H9 (cell line): ENCODE measurements around the gene CSNK1A1. TPM values are rescaled to one million over a fixed set of nuclear protein-coding genes. Genes with fewer than 3 reads are reported as not detected.

Experiments
- DNase-seq: peaks from one replicate; pipeline ENCODE4 v3.0.0-alpha.2; 2017
- H2AFZ ChIP-seq: one replicate; pipeline ENCODE4 v1.6.1; 2013; ENCODE audit warnings: mild to moderate bottlenecking, low read length, control low read depth, moderate library complexity
- H2AK5ac ChIP-seq: 2 replicates; pipeline ENCODE4 v1.6.1; 2013; ENCODE audit warnings: low read length, control low read depth, mixed read lengths; ENCODE audit not compliant: insufficient read length
- H2BK120ac ChIP-seq: one replicate; pipeline ENCODE4 v1.6.1; 2013; ENCODE audit warnings: low read depth, mild to moderate bottlenecking, low read length, control low read depth, inconsistent platforms; ENCODE audit not compliant: poor library complexity, severe bottlenecking
- H2BK12ac ChIP-seq: 2 replicates; pipeline ENCODE4 v1.6.1; 2013; ENCODE audit warnings: low read length, control low read depth, mixed read lengths, low read depth; ENCODE audit not compliant: insufficient read length
- H2BK15ac ChIP-seq: 2 replicates; pipeline ENCODE4 v1.6.1; 2013; ENCODE audit warnings: low read depth, low read length, control low read depth
- H2BK20ac ChIP-seq: one replicate; pipeline ENCODE4 v1.6.1; 2013; ENCODE audit warnings: low read depth, mild to moderate bottlenecking, low read length, control low read depth, inconsistent platforms; ENCODE audit not compliant: poor library complexity, severe bottlenecking
- H2BK5ac ChIP-seq: 2 replicates; pipeline ENCODE4 v1.6.1; 2013; ENCODE audit warnings: low read length, control low read depth, mixed read lengths; ENCODE audit not compliant: insufficient read length
- H3K14ac ChIP-seq: 2 replicates; pipeline ENCODE4 v1.6.1; 2013; ENCODE audit warnings: low read length, control low read depth; ENCODE audit not compliant: insufficient read depth
- H3K18ac ChIP-seq: 2 replicates; pipeline ENCODE4 v1.6.1; 2013; ENCODE audit warnings: low read depth, mild to moderate bottlenecking, mixed read lengths, low read length, control low read depth; ENCODE audit not compliant: insufficient read length
- H3K23ac ChIP-seq: 2 replicates; pipeline ENCODE4 v1.6.1; 2013; ENCODE audit warnings: low read length, control low read depth, mixed read lengths, low read depth; ENCODE audit not compliant: insufficient read length
- H3K23me2 ChIP-seq: 2 replicates; pipeline ENCODE4 v1.6.1; 2013; ENCODE audit warnings: low read depth, mild to moderate bottlenecking, mixed read lengths, low read length, control low read depth; ENCODE audit not compliant: insufficient read length, poor library complexity, severe bottlenecking
- H3K27ac ChIP-seq: 2 replicates; pipeline ENCODE4 v1.5.1; 2013; ENCODE audit warnings: low read length, control low read depth, mixed read lengths, low read depth; ENCODE audit not compliant: insufficient read length
- H3K27me3 ChIP-seq: 2 replicates; pipeline ENCODE4 v1.6.1; 2013; ENCODE audit warnings: low read length, control low read depth, inconsistent platforms; ENCODE audit not compliant: insufficient read depth
- H3K4ac ChIP-seq: 2 replicates; pipeline ENCODE4 v1.6.1; 2013; ENCODE audit warnings: low read depth, mild to moderate bottlenecking, control low read depth, inconsistent platforms, low read length, moderate library complexity
- H3K4me1 ChIP-seq: 2 replicates; pipeline ENCODE4 v1.6.1; 2013; ENCODE audit warnings: low read length, control low read depth, inconsistent platforms; ENCODE audit not compliant: insufficient read depth
- H3K4me2 ChIP-seq: 2 replicates; pipeline ENCODE4 v1.6.1; 2013; ENCODE audit warnings: low read length, control low read depth, mixed read lengths; ENCODE audit not compliant: insufficient read length, insufficient read depth
- H3K56ac ChIP-seq: 2 replicates; pipeline ENCODE4 v1.6.1; 2013; ENCODE audit warnings: low read depth, mild to moderate bottlenecking, mixed read lengths, low read length, control low read depth; ENCODE audit not compliant: insufficient read length
- H3K79me1 ChIP-seq: 2 replicates; pipeline ENCODE4 v1.6.1; 2013; ENCODE audit warnings: low read depth, mild to moderate bottlenecking, moderate library complexity, low read length, control low read depth, inconsistent platforms; ENCODE audit not compliant: insufficient read depth, poor library complexity, severe bottlenecking
- H3K79me2 ChIP-seq: 2 replicates; pipeline ENCODE4 v1.6.1; 2013; ENCODE audit warnings: low read length, control low read depth, inconsistent platforms; ENCODE audit not compliant: insufficient read depth
- H3K9ac ChIP-seq: 2 replicates; pipeline ENCODE4 v1.6.1; 2013; ENCODE audit warnings: low read length, control low read depth, mixed read lengths; ENCODE audit not compliant: insufficient read length; ENCODE audit errors: extremely low read depth
- H3K9me3 ChIP-seq: one replicate; pipeline ENCODE4 v1.6.1; 2013; ENCODE audit warnings: low read depth, low read length, inconsistent platforms; ENCODE audit not compliant: control insufficient read depth
- H3T11ph ChIP-seq: one replicate; pipeline ENCODE4 v1.6.1; 2013; ENCODE audit warnings: mild to moderate bottlenecking, low read length, control low read depth, inconsistent platforms
- H4K20me1 ChIP-seq: one replicate; pipeline ENCODE4 v1.6.1; 2013; ENCODE audit not compliant: control insufficient read depth, insufficient read length, insufficient read depth
- H4K5ac ChIP-seq: 2 replicates; pipeline ENCODE4 v1.6.1; 2013; ENCODE audit warnings: low read depth, mild to moderate bottlenecking, mixed read lengths, low read length, control low read depth; ENCODE audit not compliant: insufficient read length
- H4K8ac ChIP-seq: replicated peaks from 2 replicates; pipeline ENCODE4 v1.6.1; 2013; ENCODE audit warnings: low read length, control low read depth, mixed read lengths, low read depth; ENCODE audit not compliant: insufficient read length
- H4K91ac ChIP-seq: 2 replicates; pipeline ENCODE4 v1.6.1; 2013; ENCODE audit warnings: low read depth, mild to moderate bottlenecking, moderate library complexity, mixed read lengths, low read length, control low read depth; ENCODE audit not compliant: insufficient read length
- H3K27ac Mint-ChIP-seq, 3 experiments: 2 replicates in 2 of 3; 3 replicates in 1 of 3; pipeline ENCODE4 v1.8.0; 2020 to 2021; ENCODE audit warnings: mixed read lengths in 3 of 3, mild to moderate bottlenecking in 1 of 3, moderate library complexity in 1 of 3
- H3K27me3 Mint-ChIP-seq: 2 replicates; pipeline ENCODE4 v1.8.0; 2021; ENCODE audit warnings: low read depth, mild to moderate bottlenecking, moderate library complexity, mixed read lengths
- H3K36me3 Mint-ChIP-seq, 3 experiments: 2 replicates in 2 of 3; 3 replicates in 1 of 3; pipeline ENCODE4 v1.8.0; 2020 to 2021; ENCODE audit warnings: low read depth in 3 of 3, mixed read lengths in 3 of 3; ENCODE audit not compliant: insufficient read depth in 1 of 3
- H3K4me1 Mint-ChIP-seq, 2 experiments: 2 replicates each; pipeline ENCODE4 v1.8.0; 2020; ENCODE audit warnings: mixed read lengths in 2 of 2
- H3K4me3 Mint-ChIP-seq, 2 experiments: 2 replicates in 1 of 2; 3 replicates in 1 of 2; pipeline ENCODE4 v1.8.0; 2020 to 2021; ENCODE audit warnings: mild to moderate bottlenecking in 2 of 2, mixed read lengths in 2 of 2, moderate library complexity in 1 of 2
- H3K9me3 Mint-ChIP-seq, 2 experiments: 2 replicates in 1 of 2; 3 replicates in 1 of 2; pipeline ENCODE4 v1.8.0; 2020; ENCODE audit warnings: mild to moderate bottlenecking in 2 of 2, mixed read lengths in 2 of 2, moderate library complexity in 1 of 2
- WGBS: extraction: QIAGEN DNeasy Blood & Tissue Kit; methylation state at CpG from one replicate; pipeline ENCODE4 v1.1.7; 2013; ENCODE audit warnings: missing lambda C conversion rate, low lambda C conversion rate, mixed read lengths; ENCODE audit not compliant: insufficient read length; ENCODE audit errors: extremely low coverage; 5-methylcytosine and 5-hydroxymethylcytosine counted together
- total RNA-seq: library from RNA; stranded (reverse); gene quantifications from 2 replicates; pipeline ENCODE4 v1.2.1, GENCODE V29; 2021
- TF ChIP-seq, protein P1 (sequence below): fragments of 200-600 bp; sonication (generic); conservative IDR thresholded peaks from 3 replicates; pipeline ENCODE4 v1.8.0; 2021; ENCODE audit warnings: antibody characterized with exemption, mild to moderate bottlenecking

The CSNK1A1 gene
- total RNA-seq, 1 experiment from 2014 or later, result 310 TPM

GRCh38 chr5:149528281-149529060 lies 22.8 kb downstream of the CSNK1A1 start:
- H3K36me3 Mint-ChIP-seq, result peaks cover 9 to 29% (median 29%) of the 10 kb centered on the region in 3 experiments; a peak in 6 of 7 replicates
- Histone ChIP-seq H3K9ac (no peak overlapping the region), H2AK5ac (no peak overlapping the region), H3K23ac (no peak overlapping the region), H3K4me2 (no peak overlapping the region), H3K23me2 (no peaks in the 10 kb centered on the region), H2BK15ac (no peak overlapping the region), H4K20me1 (no peaks in the 10 kb centered on the region), H3K79me2 (peaks cover 64% of the 10 kb centered on the region), H3K18ac (no peak overlapping the region), H3K4ac (no peak overlapping the region), H2BK20ac (no peak overlapping the region), H4K5ac (no peak overlapping the region), H4K91ac (no peak overlapping the region), H2BK120ac (no peak overlapping the region), H2BK12ac (no peak overlapping the region), H3K9me3 (no peaks in the 10 kb centered on the region), H3T11ph (no peak overlapping the region), H3K27me3 (no peaks in the 10 kb centered on the region), H2AFZ (no peak overlapping the region), H4K8ac (no peak overlapping the region), H3K56ac (no peak overlapping the region), H3K27ac (no peak overlapping the region), H3K4me1 (no peaks in the 10 kb centered on the region; the same call in 1 of the 2 replicates), H3K14ac (no peak overlapping the region), H2BK5ac (no peak overlapping the region), H3K79me1 (peaks cover 8% of the 10 kb centered on the region)
- no peak for DNase-seq
- peaks cover 38 to 43% of the 10 kb centered on the region in 2 experiments for H3K4me1 Mint-ChIP-seq
- H3K27ac Mint-ChIP-seq, result peak overlapping the region in 2 of 3 experiments; percentile 8 to 58; a peak in 4 of 7 replicates
- no peaks in the 10 kb centered on the region for H3K27me3 Mint-ChIP-seq
- no peaks in the 10 kb centered on the region for H3K9me3 Mint-ChIP-seq
- WGBS, result no CpG with 5 or more reads among the region's 4 CpGs
- TF ChIP-seq, protein P1, sequence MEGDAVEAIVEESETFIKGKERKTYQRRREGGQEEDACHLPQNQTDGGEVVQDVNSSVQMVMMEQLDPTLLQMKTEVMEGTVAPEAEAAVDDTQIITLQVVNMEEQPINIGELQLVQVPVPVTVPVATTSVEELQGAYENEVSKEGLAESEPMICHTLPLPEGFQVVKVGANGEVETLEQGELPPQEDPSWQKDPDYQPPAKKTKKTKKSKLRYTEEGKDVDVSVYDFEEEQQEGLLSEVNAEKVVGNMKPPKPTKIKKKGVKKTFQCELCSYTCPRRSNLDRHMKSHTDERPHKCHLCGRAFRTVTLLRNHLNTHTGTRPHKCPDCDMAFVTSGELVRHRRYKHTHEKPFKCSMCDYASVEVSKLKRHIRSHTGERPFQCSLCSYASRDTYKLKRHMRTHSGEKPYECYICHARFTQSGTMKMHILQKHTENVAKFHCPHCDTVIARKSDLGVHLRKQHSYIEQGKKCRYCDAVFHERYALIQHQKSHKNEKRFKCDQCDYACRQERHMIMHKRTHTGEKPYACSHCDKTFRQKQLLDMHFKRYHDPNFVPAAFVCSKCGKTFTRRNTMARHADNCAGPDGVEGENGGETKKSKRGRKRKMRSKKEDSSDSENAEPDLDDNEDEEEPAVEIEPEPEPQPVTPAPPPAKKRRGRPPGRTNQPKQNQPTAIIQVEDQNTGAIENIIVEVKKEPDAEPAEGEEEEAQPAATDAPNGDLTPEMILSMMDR, result no peak
- no peak overlapping the region for H3K4me3 Mint-ChIP-seq
